HepG2 (cell line): ENCODE data around the gene ZFHX3. TPM values are rescaled to one million over a fixed set of nuclear protein-coding genes. Genes with fewer than 3 reads are reported as not detected.

Experiments used
- ATF7 ChIP-seq, 2 experiments: fragments of 450-650 bp in 1 of 2; sonication (generic) in 1 of 2; formaldehyde crosslinking in 1 of 2; IDR thresholded peaks; 2 replicates each; pipeline versions ENCODE4 v1.4.0 to v1.6.1; 2016 to 2020; ENCODE audit warnings: antibody characterized with exemption in 1 of 2, mild to moderate bottlenecking in 1 of 2, missing genetic modification reagents in 1 of 2
- BRD4 ChIP-seq: sonication (generic); formaldehyde crosslinking; IDR thresholded peaks from 2 replicates; pipeline ENCODE4 v1.4.0; 2020; ENCODE audit warnings: missing genetic modification reagents
- ERF ChIP-seq: IDR thresholded peaks from 2 replicates; pipeline ENCODE4 v1.6.1; 2018; ENCODE audit warnings: missing biosample characterization, missing genetic modification reagents
- FOXP1 ChIP-seq, 2 experiments: fragments of 450-650 bp in 1 of 2; IDR thresholded peaks; 2 replicates each; pipeline ENCODE4 v1.6.1; 2017 to 2018; ENCODE audit warnings: antibody characterized with exemption in 1 of 2
- IRF1 ChIP-seq: sonication (generic); formaldehyde crosslinking; IDR thresholded peaks from 2 replicates; pipeline ENCODE4 v1.4.0; 2020; ENCODE audit warnings: low read depth, mild to moderate bottlenecking, missing genetic modification reagents
- NFIC ChIP-seq: IDR thresholded peaks from 2 replicates; pipeline ENCODE4 v1.6.1; 2012; ENCODE audit warnings: mild to moderate bottlenecking, low read length, inconsistent platforms
- NFRKB ChIP-seq: fragments of 450-650 bp; IDR thresholded peaks from 2 replicates; pipeline ENCODE4 v1.6.1; 2017
- REPIN1 ChIP-seq: sonication (generic); formaldehyde crosslinking; IDR thresholded peaks from 2 replicates; pipeline ENCODE4 v1.8.0; 2022; ENCODE audit warnings: missing genetic modification reagents, low read depth, mild to moderate bottlenecking, borderline replicate concordance
- RERE ChIP-seq: IDR thresholded peaks from 2 replicates; pipeline ENCODE4 v1.6.1; 2016; ENCODE audit warnings: low read depth, missing genetic modification reagents, missing compliant biosample characterization
- RNF219 ChIP-seq: sonication (generic); formaldehyde crosslinking; IDR thresholded peaks from 2 replicates; pipeline ENCODE4 v1.5.0; 2020; ENCODE audit warnings: mild to moderate bottlenecking, missing genetic modification reagents
- SALL1 ChIP-seq: sonication (generic); formaldehyde crosslinking; IDR thresholded peaks from 2 replicates; pipeline ENCODE4 v1.8.0; 2022; ENCODE audit warnings: mild to moderate bottlenecking, missing genetic modification reagents
- ZBTB26 ChIP-seq: IDR thresholded peaks from 2 replicates; pipeline ENCODE4 v1.6.1; 2016; ENCODE audit warnings: missing compliant biosample characterization, missing genetic modification reagents, borderline replicate concordance
- ZNF17 ChIP-seq: sonication (generic); formaldehyde crosslinking; IDR thresholded peaks from 2 replicates; pipeline ENCODE4 v1.5.0; 2020; ENCODE audit warnings: mild to moderate bottlenecking, missing genetic modification reagents
- ZNF296 ChIP-seq: sonication (generic); formaldehyde crosslinking; conservative IDR thresholded peaks from 2 replicates; pipeline ENCODE4 v1.5.0; 2020; ENCODE audit warnings: mild to moderate bottlenecking, missing genetic modification reagents
- ZNF484 ChIP-seq: sonication (generic); formaldehyde crosslinking; IDR thresholded peaks from 2 replicates; pipeline ENCODE4 v1.5.1; 2020; ENCODE audit warnings: mild to moderate bottlenecking, low read depth, missing genetic modification reagents, borderline replicate concordance
- ZNF570 ChIP-seq: sonication (generic); formaldehyde crosslinking; IDR thresholded peaks from 2 replicates; pipeline ENCODE4 v1.4.0; 2020; ENCODE audit warnings: mild to moderate bottlenecking, missing genetic modification reagents, borderline replicate concordance
- ZNF577 ChIP-seq: sonication (generic); formaldehyde crosslinking; IDR thresholded peaks from 2 replicates; pipeline ENCODE4 v1.4.0; 2020; ENCODE audit warnings: mild to moderate bottlenecking, low read depth, missing genetic modification reagents, borderline replicate concordance
- polyA plus RNA-seq, 8 experiments: library from polyadenylated mRNA; depleted of rRNA in 3 of 8; stranded (reverse) in 7 of 8; unstranded in 1 of 8; fragments of >200 nt; fragmentation: Illumina TruSeq in 4 of 8; extraction: Trizol in 4 of 8; gene quantifications; 2 replicates each; pipeline versions ENCODE4 v1.2.1 to v1.2.3, GENCODE V29; 2011 to 2016; ENCODE audit warnings: low read depth in 4 of 8, missing spikeins in 1 of 8, mixed read lengths in 1 of 8; ENCODE audit not compliant: insufficient read depth in 1 of 8
- total RNA-seq, 5 experiments: library from RNA; depleted of rRNA; stranded (reverse); fragments of >200 nt; fragmentation: Illumina TruSeq; extraction: Trizol; gene quantifications; 2 replicates each; pipeline ENCODE4 v1.2.3, GENCODE V29; 2016; ENCODE audit warnings: low read depth in 1 of 5
- TF ChIP-seq, protein P1 (sequence below): sonication (generic); formaldehyde crosslinking; IDR thresholded peaks from 2 replicates; pipeline ENCODE4 v1.5.0; 2020; ENCODE audit warnings: missing genetic modification reagents

ZFHX3 gene
- total and polyA plus RNA-seq, 2 of the 13 experiments (the other 11 are each of a cell fraction or from before 2014, with no cell fraction given), result 5.0 to 6.0 TPM

DNA sequence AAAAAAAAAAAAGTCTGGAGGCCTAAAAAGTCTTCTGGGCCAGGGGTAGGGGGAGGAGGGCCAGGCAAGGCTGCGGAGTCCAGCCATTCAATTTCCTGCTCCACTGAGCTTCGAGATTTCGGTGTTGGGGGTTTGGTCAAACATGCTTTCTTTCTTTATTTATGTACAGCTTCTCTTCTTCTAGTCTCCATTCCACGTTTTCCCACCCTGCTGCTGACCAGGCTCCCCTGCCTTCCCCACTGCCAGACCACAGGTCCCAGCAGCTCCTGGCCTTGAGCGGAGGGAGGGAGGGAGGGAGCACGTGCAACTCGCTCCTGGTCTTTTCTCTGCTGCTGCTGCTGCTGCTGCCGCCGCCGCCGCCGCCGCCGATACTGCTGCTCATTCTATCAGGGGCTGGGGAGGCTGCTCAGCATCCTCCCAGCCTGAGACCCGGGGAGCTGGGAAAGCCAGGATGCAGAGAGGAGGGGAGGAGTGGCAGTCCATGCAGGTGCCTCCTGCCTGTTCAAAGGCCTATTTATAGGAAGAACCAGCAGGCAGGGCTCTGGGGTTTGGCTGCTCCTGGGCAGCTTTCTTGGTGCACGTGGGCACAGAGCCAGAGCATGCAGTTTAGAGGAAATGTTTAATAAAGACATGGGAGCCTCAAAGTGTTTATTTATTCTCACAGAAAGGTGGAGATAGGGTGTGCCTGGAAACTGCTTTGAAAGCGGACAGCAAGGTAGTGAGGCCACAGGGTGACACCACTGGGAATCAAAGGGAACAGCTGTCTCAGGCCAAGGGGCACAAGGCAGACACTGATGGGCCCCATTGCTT lies 23.4 kb upstream of the ZFHX3 start (continued):
- TF ChIP-seq RERE, result no peak
- TF ChIP-seq ERF (CRISPR knock-in tag), result peak; percentile 89
- TF ChIP-seq ZNF296 (CRISPR knock-in tag), result no peak
- no peak for TF ChIP-seq ATF7 (IDR thresholded peaks at IDR 0.05)
- TF ChIP-seq ATF7 (CRISPR knock-in tag; IDR thresholded peaks at IDR 0.05), result 0 out of 2 replicates have a peak, but pooled peaks have one; percentile 24
- no peak for TF ChIP-seq NFIC
- no peak for TF ChIP-seq REPIN1
- TF ChIP-seq ZNF484, result no peak
- TF ChIP-seq FOXP1 (IDR thresholded peaks at IDR 0.05), result no peak
- peak; percentile 13; the same call in 1 of the 2 replicates for TF ChIP-seq FOXP1 (CRISPR knock-in tag; IDR thresholded peaks at IDR 0.05)
- TF ChIP-seq, protein P1, sequence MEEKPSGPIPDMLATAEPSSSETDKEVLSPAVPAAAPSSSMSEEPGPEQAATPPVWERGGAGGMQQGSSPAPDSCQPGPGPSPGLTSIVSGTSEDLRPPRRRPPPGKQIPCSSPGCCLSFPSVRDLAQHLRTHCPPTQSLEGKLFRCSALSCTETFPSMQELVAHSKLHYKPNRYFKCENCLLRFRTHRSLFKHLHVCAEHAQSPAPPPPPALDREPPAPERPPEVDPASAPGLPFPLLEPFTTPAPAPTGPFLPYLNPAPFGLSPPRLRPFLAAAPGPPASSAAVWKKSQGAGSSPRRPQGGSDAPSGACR (CRISPR knock-in tag), result no peak
- TF ChIP-seq ZBTB26 (CRISPR knock-in tag), result 0 out of 2 replicates have a peak, but pooled peaks have one; percentile 56
- no peak for TF ChIP-seq RNF219 (CRISPR knock-in tag)
- peak; percentile 63; the same call in 1 of the 2 replicates for TF ChIP-seq BRD4 (CRISPR knock-in tag)
- no peak for TF ChIP-seq NFRKB
- TF ChIP-seq ZNF570 (CRISPR knock-in tag), result no peak
- no peak for TF ChIP-seq ZNF17 (CRISPR knock-in tag)
- TF ChIP-seq IRF1 (CRISPR knock-in tag), result no peak
- TF ChIP-seq ZNF577 (CRISPR knock-in tag), result no peak
- TF ChIP-seq SALL1, result peak; percentile 75
